GM21447 (cell line): Measurements from ENCODE around the gene CSNK2A1.
"Not testable (repeated sequence)": the region's sequence is repeated elsewhere in the genome, so short reads cannot be mapped to it uniquely, and the experiment has no call there.

ENCODE experiments used
- ATAC-seq: cut with Tn5 transposase; IDR thresholded peaks from one replicate; pipeline ENCODE4 v1.9.1; 2021; ENCODE audit not compliant: unreplicated experiment

Gene CSNK2A1

GRCh38 chr20:496126-496696 is 47.4 kb downstream of the CSNK2A1 start:
- no peak for ATAC-seq

DNA sequence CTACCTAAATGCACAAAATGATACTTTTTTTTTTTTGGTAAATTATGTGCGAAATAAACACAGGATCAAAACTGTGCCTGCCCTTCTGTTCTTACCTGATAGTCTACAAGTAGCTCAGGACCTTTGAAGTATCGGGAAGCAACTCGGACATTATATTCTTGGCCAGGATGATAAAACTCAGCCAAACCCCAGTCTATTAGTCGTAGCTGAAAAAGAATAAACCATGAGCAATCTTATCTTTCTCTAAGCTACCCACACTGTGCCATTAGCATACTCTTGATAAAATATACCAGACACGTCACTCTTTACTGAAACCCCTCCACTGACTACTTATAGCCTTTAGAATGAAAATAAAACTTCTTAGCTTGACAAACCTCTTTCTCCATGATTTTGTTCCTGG is 51.4 kb downstream of the CSNK2A1 start:
- ATAC-seq: no peak

GRCh38 chr20:487655-488054 is 55.9 kb downstream of the CSNK2A1 start:
- ATAC-seq: no peak

GRCh38 chr20:483815-484644 is 59.6 kb downstream of the CSNK2A1 start:
- no peak for ATAC-seq

DNA sequence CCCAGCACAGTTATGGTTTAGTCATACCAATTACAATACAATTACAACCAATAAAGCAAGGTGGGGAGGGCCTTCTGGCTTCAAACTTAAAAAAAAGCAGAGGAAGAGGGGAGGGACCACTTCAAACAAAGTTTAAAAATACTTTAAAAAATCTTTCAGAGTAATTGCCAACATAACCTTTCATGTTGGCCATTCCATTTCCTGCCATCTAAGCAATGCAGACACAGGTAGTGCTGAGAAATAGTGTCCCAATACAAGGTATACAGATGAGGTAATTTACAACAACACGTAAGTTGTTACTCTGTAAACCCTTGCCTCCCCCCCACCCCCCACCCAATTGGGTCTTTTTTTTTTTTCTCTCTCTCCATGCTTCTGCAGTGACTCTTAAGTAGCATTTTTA is 62.4 kb downstream of the CSNK2A1 start:
- no peak for ATAC-seq

DNA sequence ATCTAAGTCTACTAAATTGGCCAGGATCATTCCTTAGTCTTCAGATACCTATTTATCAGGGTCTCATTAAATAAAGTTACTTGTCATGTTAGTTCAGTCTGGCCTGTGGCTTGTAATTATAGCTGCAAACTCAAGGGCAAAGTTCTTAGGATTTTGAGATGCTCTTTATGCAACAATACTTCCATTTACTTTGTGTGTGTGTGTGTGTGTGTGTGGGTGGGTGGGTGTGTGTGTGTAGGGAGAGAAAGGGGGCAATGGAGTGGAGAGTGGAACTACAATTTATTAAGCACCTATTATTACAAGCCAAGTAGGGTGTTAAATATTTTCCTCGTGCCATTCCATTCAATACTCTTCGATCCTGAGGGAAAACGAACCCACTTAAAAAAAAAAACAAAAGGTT is 63.5 kb downstream of the CSNK2A1 start:
- no peak for ATAC-seq

DNA sequence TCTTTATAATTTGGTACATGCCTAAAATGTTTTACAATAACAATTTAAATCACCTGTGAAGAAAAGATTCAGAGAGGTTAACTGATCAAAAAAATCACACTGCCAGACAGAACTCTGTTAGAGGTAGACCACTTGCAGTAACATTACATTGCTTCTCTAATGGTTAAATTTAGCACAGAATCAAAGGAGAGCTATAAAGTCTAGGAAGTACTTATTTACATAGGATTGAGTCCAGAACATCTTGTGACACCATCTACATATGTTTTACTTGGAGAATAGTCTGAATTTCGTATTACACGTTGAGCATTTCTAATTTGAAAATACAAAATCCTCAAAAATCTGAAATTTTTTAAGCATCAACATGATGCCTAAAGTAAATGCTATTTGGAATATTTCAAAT is 64.1 kb downstream of the CSNK2A1 start:
- ATAC-seq: no peak

DNA sequence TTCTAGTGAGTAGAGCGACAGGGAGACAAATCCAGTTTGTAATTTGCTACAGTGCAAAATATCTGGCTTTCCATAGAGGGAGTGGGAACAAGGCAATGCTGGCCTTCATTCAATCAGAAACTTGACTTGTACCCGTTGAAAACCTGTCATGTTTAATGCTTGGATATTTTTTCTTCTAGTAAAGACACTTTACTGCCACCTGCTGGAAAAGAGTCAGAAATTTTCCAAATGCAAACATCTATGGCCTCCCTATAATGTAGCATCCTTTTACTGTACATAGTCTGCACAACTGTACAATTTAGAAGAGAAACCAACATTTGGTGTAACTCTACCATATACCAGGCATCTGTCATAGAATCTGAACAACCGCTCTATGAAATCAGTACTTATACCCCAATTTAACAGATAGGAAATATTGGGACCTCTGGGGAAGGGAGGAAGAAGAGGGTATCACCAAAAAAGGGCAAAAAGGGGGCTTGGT is 64.6 kb downstream of the CSNK2A1 start:
- ATAC-seq: peak; percentile 51

GRCh38 chr20:478010-478948 is 65.3 kb downstream of the CSNK2A1 start:
- ATAC-seq: no peak

- not testable (repeated sequence) for ATAC-seq
Measured at GRCh38 chr20:476561-477249, 66.9 kb downstream of the CSNK2A1 start.

GRCh38 chr20:475463-476357 is 67.9 kb downstream of the CSNK2A1 start:
- ATAC-seq: no peak

GRCh38 chr20:474581-474980 is 69.0 kb downstream of the CSNK2A1 start:
- no peak for ATAC-seq

DNA sequence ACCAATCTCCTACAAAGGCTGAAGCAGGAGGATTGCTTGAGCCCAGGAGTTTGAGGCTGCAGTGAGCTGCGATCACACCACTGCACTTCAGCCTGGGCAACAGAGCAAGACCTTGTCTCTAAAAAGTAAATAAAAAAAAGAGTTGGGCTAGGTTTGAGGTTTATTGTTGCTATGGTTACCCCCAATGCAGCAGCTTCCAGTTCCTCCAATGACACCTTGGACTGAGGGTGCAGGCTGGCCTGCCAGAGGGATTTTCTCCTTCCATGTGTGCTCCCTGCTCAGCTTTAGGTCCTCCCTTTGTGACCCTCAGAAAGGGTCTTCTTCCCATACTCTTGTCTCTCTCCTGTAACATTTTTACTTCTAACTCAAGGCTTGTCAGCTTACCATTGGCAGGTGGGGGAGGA is 70.7 kb downstream of the CSNK2A1 start:
- no peak for ATAC-seq

GRCh38 chr20:472137-472846 is 71.3 kb downstream of the CSNK2A1 start:
- no peak for ATAC-seq

- no peak for ATAC-seq
Measured at GRCh38 chr20:469746-470490, 73.7 kb downstream of the CSNK2A1 start.

GRCh38 chr20:467755-468154 is 75.8 kb downstream of the CSNK2A1 start:
- ATAC-seq: no peak

DNA sequence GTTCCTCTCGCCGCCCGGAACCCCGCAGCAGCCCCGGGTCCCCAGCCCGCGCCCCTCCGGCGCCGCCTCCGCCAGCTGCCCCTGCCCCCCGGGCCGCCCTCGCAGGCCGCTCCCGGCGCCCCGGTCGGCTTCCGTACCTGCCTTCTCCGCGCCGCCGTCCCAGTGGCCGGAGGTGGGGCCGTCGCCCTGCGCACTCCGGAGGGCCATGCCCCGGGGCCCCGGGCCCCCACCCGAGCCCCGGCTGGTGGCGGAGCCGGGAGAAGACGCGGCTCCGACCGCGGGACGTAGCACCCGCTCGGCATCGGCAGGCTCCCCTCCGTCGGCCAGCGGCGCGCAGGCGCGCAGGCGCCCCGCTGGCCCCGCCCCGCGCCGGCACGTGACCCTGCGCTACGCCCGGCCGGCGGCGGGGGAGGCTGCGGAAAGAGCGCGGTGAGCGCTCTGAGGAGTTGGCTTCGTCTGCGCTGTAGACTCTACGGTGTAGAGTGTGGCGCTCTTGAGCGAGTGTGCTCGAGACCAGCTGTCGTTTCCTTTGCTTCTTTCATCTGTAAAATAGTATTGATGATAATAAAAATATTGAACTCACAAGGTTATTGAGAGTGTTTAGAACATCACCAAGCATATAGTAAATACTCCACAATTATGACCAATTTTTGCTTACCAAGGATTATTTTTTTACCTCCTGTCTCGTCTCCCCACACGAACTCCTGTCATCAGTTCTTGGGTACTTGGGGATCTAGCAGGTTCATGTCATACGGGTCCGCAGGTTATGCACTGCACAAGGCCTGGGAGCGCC is 81.2 kb downstream of the CSNK2A1 start, which contains the start of gene TBC1D20:
TSS of gene TBC1D20 (minus strand) at position 335 of the 793 bp plus-strand sequence. CDS start at position 207, 128 bp downstream.
- peak; percentile 94 for ATAC-seq
